PC-9 (cell line): ENCODE data around the gene IRF4. TPM values are rescaled to one million over a fixed set of nuclear protein-coding genes. Genes with fewer than 3 reads are reported as not detected.

Experiments
- BruUV-seq: library from RNA; stranded (reverse); fragments of 400-500 nt; replicated peaks from 2 replicates; lab custom pipeline; 2021; lab: Mats Ljungman, UMichigan
- CTCF ChIA-PET: fragments of 300-600 bp; sonication (Branson Sonifier 250); formaldehyde crosslinking; loops from one replicate; lab custom pipeline; 2022; ENCODE audit warnings: antibody characterized with exemption; lab: Charles Lee
- POLR2A ChIA-PET: fragments of 300-600 bp; sonication (Branson Sonifier 250); formaldehyde crosslinking; loops from one replicate; lab custom pipeline; 2022; ENCODE audit warnings: antibody characterized with exemption; ENCODE audit not compliant: unreplicated experiment; lab: Charles Lee
- DNase-seq, 2 experiments: peaks; one replicate each; pipeline versions ENCODE4 v3.0.0 to v3.0.0-alpha.2; 2015 to 2022; ENCODE audit warnings: mixed read lengths in 1 of 2
- H2AFZ ChIP-seq: fragments of 200-600 bp; sonication (generic); 2 replicates; pipeline ENCODE4 v1.8.1; 2017; ENCODE audit warnings: antibody characterized with exemption
- H3F3A ChIP-seq: fragments of 200-600 bp; sonication (generic); 2 replicates; pipeline ENCODE4 v1.8.1; 2017; ENCODE audit warnings: antibody characterized with exemption, mild to moderate bottlenecking, low read depth; ENCODE audit not compliant: insufficient read depth
- H3K27ac ChIP-seq: fragments of 200-600 bp; sonication (generic); 2 replicates; pipeline ENCODE4 v1.6.1; 2016; ENCODE audit warnings: mixed run types
- H3K27me3 ChIP-seq: fragments of 200-600 bp; sonication (generic); 2 replicates; pipeline ENCODE4 v1.6.1; 2016; ENCODE audit warnings: low read depth, mixed run types; ENCODE audit not compliant: insufficient read depth
- H3K36me3 ChIP-seq: fragments of 200-600 bp; sonication (generic); 2 replicates; pipeline ENCODE4 v1.6.1; 2016; ENCODE audit warnings: low read depth, mixed run types
- H3K4me1 ChIP-seq: fragments of 200-600 bp; sonication (generic); replicated peaks from 2 replicates; pipeline ENCODE4 v1.6.1; 2016; ENCODE audit warnings: mixed run types; ENCODE audit not compliant: insufficient read depth
- H3K4me2 ChIP-seq: fragments of 200-600 bp; sonication (generic); 2 replicates; pipeline ENCODE4 v1.6.1; 2017; ENCODE audit warnings: mixed run types
- H3K4me3 ChIP-seq: fragments of 200-600 bp; sonication (generic); 2 replicates; pipeline ENCODE4 v1.6.1; 2016; ENCODE audit warnings: mixed run types
- H3K79me2 ChIP-seq: fragments of 200-600 bp; sonication (generic); 2 replicates; pipeline ENCODE4 v1.6.1; 2017; ENCODE audit warnings: low read depth, mixed run types
- H3K9me2 ChIP-seq: fragments of 200-600 bp; sonication (generic); 2 replicates; pipeline ENCODE4 v1.8.1; 2017; ENCODE audit warnings: mild to moderate bottlenecking; ENCODE audit not compliant: insufficient read depth
- H3K9me3 ChIP-seq: fragments of 200-600 bp; sonication (generic); 2 replicates; pipeline ENCODE4 v1.8.1; 2016; ENCODE audit warnings: low read depth; ENCODE audit not compliant: insufficient read depth
- H4K20me1 ChIP-seq: fragments of 200-600 bp; sonication (generic); 2 replicates; pipeline ENCODE4 v1.8.1; 2017; ENCODE audit not compliant: insufficient read depth
- EZH2 ChIP-seq: fragments of 200-600 bp; sonication (generic); IDR thresholded peaks from 2 replicates; pipeline ENCODE4 v1.8.0; 2017; ENCODE audit warnings: antibody characterized with exemption, low read depth
- intact Hi-C: fragments of 100-400 bp; cut with micrococcal nuclease; formaldehyde crosslinking; loops from one replicate; pipeline ENCODE4 v1.10.0; 2022; ENCODE audit not compliant: unreplicated experiment
- total RNA-seq: library from RNA; stranded (reverse); gene quantifications from 2 replicates; pipeline ENCODE4 v1.2.3, GENCODE V29; 2021
- TF ChIP-seq, protein P1 (sequence below): fragments of 200-600 bp; sonication (generic); conservative IDR thresholded peaks from 2 replicates; pipeline ENCODE4 v1.6.1; 2017; ENCODE audit warnings: mixed run types, antibody characterized with exemption, mild to moderate bottlenecking, moderate library complexity

The IRF4 gene
- total RNA-seq, 1 experiment from 2014 or later = not detected

DNA sequence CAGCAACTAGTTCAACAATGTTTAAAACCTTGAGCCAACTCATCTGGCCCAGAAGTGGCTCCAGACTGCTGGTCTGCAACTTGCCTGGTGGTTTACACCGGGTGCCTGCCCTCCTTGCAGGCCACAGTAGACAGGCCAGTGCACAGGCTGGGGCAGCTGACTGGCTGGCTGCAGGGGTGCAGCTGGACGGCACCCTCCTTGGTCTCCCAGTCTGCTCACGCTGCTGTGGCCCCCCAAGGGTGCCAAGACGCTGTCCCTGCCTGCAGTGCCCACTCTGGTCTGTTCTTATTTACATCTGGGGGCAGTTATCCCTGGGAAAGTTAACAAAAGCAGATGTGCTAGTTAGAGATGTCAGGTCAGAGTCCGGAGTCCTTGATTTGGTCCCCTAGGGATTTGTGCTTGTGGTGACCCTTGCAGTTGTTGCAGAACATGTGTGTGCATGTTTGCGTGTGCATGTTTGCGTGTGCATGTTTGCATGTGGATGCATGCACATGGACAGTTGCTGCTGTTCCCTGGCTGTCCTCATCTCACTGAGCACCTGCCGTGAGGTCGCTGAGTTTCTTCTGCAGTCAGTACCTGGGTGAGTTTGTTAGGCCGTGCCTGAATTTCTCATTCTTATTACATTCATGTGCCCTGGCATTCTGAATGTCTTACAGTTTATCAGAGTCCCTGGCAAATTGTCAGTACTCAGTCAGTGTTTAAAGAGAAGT is 48.2 kb upstream of the IRF4 start:
- BruUV-seq = no TSS peak
- Histone ChIP-seq H2AFZ (no peak overlapping the region), H3K4me1 (no peaks in the 10 kb centered on the region), H4K20me1 (no peaks in the 10 kb centered on the region; the same call in 1 of the 2 replicates), H3K4me3 (no peak overlapping the region), H3K27me3 (peaks cover 80% of the 10 kb centered on the region), H3K27ac (no peak overlapping the region), H3K36me3 (no peaks in the 10 kb centered on the region), H3K9me3 (no peaks in the 10 kb centered on the region), H3K79me2 (no peaks in the 10 kb centered on the region), H3F3A (no peaks in the 10 kb centered on the region), H3K9me2 (no peaks in the 10 kb centered on the region), H3K4me2 (no peak overlapping the region)
- DNase-seq = no peak
- TF ChIP-seq, protein P1, sequence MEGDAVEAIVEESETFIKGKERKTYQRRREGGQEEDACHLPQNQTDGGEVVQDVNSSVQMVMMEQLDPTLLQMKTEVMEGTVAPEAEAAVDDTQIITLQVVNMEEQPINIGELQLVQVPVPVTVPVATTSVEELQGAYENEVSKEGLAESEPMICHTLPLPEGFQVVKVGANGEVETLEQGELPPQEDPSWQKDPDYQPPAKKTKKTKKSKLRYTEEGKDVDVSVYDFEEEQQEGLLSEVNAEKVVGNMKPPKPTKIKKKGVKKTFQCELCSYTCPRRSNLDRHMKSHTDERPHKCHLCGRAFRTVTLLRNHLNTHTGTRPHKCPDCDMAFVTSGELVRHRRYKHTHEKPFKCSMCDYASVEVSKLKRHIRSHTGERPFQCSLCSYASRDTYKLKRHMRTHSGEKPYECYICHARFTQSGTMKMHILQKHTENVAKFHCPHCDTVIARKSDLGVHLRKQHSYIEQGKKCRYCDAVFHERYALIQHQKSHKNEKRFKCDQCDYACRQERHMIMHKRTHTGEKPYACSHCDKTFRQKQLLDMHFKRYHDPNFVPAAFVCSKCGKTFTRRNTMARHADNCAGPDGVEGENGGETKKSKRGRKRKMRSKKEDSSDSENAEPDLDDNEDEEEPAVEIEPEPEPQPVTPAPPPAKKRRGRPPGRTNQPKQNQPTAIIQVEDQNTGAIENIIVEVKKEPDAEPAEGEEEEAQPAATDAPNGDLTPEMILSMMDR = no peak
- no peak for TF ChIP-seq EZH2
- POLR2A ChIA-PET = no interaction called here
- CTCF ChIA-PET = no interaction called here
- intact Hi-C loops = no loop called here

DNA sequence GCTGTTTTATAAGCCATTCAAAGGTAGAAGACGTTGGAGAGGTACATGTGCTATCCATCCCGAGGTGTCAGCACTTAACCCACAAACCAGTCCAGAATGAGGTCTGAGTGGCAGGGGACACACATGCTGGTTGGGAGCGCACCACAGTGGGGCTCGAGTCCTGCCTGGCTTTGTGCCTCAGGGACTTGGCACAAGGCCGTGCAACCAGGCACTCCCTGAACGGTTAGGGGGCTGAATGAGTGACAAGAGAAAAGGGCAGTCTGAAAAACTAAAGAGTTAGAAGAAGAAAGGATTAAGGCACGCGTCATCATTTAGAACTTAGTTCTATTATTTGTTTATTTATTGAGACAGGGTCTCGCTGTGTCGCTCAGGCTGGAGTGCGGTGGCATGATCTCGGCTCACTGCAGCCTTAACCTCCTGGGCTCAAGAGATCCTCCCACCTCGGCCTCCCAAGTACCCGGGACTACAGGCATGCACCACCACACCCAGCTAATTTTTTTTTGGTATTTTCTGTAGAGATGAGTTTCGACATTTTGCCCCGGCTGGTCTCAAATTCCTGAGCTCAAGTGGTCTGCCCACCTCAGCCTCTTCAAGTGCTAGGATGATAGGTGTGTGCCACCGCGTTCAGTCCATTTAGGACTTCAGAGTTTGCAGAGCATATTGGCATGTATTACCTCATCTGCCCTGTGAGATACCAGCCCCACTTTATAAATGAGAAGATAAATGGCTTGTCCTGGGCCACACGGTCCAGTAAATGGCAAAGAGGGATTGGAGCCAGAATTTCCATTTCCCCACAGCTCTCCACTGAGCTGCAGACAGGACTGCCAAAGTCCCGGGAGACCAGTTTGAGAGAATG is 47.4 kb upstream of the IRF4 start:
- no TSS peak for BruUV-seq
- Histone ChIP-seq H3K4me3 (no peak overlapping the region), H3K27me3 (peaks cover 81% of the 10 kb centered on the region), H4K20me1 (no peaks in the 10 kb centered on the region; the same call in 1 of the 2 replicates), H3K9me3 (no peaks in the 10 kb centered on the region), H3K4me1 (no peaks in the 10 kb centered on the region), H3K9me2 (no peaks in the 10 kb centered on the region), H3F3A (no peaks in the 10 kb centered on the region), H3K27ac (no peak overlapping the region), H2AFZ (no peak overlapping the region), H3K4me2 (no peak overlapping the region), H3K79me2 (no peaks in the 10 kb centered on the region), H3K36me3 (no peaks in the 10 kb centered on the region)
- POLR2A ChIA-PET = no interaction called here
- CTCF ChIA-PET = interaction anchor here (0.6 kb wide), 1 partner anchor 9 kb away, joined by 4 read pairs; no protein-coding TSS in a partner anchor
- DNase-seq = no peak
- intact Hi-C loops = no loop called here
- TF ChIP-seq, protein P1 = no peak
- TF ChIP-seq EZH2 = no peak

DNA sequence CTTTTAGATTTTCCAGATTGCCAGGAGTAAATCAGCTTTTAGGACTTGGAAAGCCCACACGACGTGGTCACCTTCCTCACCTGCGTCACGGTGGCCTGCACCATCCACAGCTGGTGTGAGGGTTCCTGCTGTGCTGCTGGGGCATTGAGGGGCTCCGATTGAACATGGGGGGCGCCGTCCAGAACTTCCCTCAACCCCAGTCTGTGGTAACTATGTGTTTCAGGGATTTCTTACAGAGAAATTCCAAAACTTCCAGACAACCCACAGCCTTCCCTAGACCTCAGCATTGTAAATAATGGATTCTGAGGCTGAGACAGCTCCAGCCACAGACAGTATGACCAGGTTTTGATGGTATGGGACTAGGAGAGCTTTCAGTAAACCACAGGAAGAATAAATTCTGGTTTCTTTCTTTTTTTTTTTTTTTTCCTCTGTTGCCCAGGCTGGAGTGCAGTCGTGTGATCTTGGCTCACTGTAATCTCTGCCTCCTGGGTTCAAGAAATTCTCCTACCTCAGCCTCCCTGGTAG is 46.7 kb upstream of the IRF4 start:
- POLR2A ChIA-PET = no interaction called here
- intact Hi-C loops = no loop called here
- no TSS peak for BruUV-seq
- Histone ChIP-seq H3K9me3 (no peaks in the 10 kb centered on the region), H4K20me1 (no peaks in the 10 kb centered on the region; the same call in 1 of the 2 replicates), H3K27ac (no peak overlapping the region), H2AFZ (no peak overlapping the region), H3K36me3 (no peaks in the 10 kb centered on the region), H3K9me2 (no peaks in the 10 kb centered on the region), H3K4me2 (no peak overlapping the region), H3K27me3 (peaks cover 84% of the 10 kb centered on the region), H3K4me3 (no peak overlapping the region), H3F3A (no peaks in the 10 kb centered on the region), H3K79me2 (no peaks in the 10 kb centered on the region), H3K4me1 (no peaks in the 10 kb centered on the region)
- no peak for TF ChIP-seq EZH2
- TF ChIP-seq, protein P1 = no peak
- DNase-seq = no peak
- CTCF ChIA-PET = interaction anchor here (0.6 kb wide), 1 partner anchor 8 kb away, joined by 4 read pairs; no protein-coding TSS in a partner anchor
